ENCODE results near the gene DIP2C. TPM values are rescaled to one million over a fixed set of nuclear protein-coding genes. Genes with fewer than 3 reads are reported as not detected.
"Not testable (repeated sequence)": the region's sequence is repeated elsewhere in the genome, so short reads cannot be mapped to it uniquely, and the experiment has no call there.

DIP2C gene
- total RNA-seq, 1 experiment from 2014 or later = 8.1 TPM

DNA sequence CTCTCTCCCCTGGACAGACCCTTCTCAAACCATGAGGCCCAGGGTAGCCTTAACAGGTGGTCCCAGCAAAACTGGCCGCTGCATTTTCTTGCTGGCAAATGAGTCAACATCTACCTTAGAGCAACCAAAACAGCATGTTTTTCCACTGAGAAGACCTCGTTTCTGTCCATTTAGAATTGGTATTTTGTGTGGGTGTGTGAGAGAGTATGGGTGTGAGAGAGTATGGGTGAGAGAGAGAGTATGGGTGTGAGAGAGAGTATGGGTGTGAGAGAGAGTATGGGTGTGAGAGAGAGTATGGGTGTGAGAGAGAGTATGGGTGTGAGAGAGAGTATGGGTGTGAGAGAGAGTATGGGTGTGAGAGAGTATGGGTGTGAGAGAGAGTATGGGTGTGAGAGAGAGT is 157.1 kb downstream of the DIP2C start:
- in situ Hi-C loops (cut with HindIII; ENCODE audit: low pct_unique_long_range_greater_than_20kb, low sequenced_read_pairs); DNase-seq (ENCODE audit: low read depth, low spot score): not testable (repeated sequence)

DNA sequence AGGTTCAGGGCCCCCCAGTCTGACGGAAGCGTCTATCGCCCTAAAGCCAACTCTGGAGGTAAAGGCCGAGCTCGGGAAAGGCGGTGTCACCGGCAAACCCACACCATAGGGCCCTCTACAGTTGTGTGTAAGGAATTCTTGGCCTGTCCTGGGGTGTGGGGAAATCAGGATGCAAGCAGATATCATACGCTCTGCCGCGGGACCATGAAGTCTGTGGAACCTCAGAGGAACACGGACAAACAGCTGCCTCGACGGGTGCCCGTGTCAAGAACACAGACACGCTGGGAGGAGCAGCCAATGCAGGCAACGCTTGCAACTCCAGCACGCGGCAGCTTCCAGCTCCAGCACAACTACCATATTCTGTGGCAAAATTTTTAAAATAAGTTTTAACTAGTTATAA is 157.9 kb downstream of the DIP2C start:
- in situ Hi-C loops (cut with HindIII; ENCODE audit: low pct_unique_long_range_greater_than_20kb, low sequenced_read_pairs) = no loop called here
- no peak for DNase-seq (ENCODE audit: low read depth, low spot score)

DNA sequence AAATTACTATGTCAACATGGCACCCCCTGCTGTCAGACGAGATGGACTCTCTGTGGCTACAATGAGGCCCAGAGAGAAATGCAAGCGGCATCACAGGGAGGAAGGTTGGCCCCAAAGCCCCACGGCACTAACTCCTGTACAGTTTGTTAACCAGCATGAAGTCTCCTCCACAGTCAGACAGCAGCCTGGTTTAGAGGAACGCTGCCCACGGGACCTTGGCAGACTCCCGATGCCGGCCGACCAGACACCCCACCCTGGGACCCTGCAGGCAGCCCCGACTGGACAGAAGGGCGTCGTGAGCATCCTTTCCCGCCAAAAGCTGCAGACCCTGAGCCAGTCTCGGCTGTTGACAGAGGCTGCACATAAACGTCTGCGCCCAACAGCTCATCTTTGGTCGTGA is 158.8 kb downstream of the DIP2C start:
- no peak for DNase-seq (ENCODE audit: low read depth, low spot score)
- in situ Hi-C loops (cut with HindIII; ENCODE audit: low pct_unique_long_range_greater_than_20kb, low sequenced_read_pairs) = no loop called here

- in situ Hi-C loops (cut with HindIII; ENCODE audit: low pct_unique_long_range_greater_than_20kb, low sequenced_read_pairs) = no loop called here
- no peak for DNase-seq (ENCODE audit: low read depth, low spot score)
Observed at GRCh38 chr10:529468-530230, 159.8 kb downstream of the DIP2C start.

- DNase-seq (ENCODE audit: low read depth, low spot score) = no peak
Observed at GRCh38 chr10:528173-529165, 161.0 kb downstream of the DIP2C start.

GRCh38 chr10:527416-527815 is 162.1 kb downstream of the DIP2C start:
- no peak for DNase-seq (ENCODE audit: low read depth, low spot score)
- in situ Hi-C loops (cut with HindIII; ENCODE audit: low pct_unique_long_range_greater_than_20kb, low sequenced_read_pairs) = no loop called here

More at GRCh38 chr10:528173-529165, 161.0 kb downstream of the DIP2C start:
- in situ Hi-C loops (cut with HindIII; ENCODE audit: low pct_unique_long_range_greater_than_20kb, low sequenced_read_pairs) = no loop called here

GRCh38 chr10:526651-527312 is 162.7 kb downstream of the DIP2C start:
- DNase-seq (ENCODE audit: low read depth, low spot score) = no peak
- in situ Hi-C loops (cut with HindIII; ENCODE audit: low pct_unique_long_range_greater_than_20kb, low sequenced_read_pairs) = no loop called here

DNA sequence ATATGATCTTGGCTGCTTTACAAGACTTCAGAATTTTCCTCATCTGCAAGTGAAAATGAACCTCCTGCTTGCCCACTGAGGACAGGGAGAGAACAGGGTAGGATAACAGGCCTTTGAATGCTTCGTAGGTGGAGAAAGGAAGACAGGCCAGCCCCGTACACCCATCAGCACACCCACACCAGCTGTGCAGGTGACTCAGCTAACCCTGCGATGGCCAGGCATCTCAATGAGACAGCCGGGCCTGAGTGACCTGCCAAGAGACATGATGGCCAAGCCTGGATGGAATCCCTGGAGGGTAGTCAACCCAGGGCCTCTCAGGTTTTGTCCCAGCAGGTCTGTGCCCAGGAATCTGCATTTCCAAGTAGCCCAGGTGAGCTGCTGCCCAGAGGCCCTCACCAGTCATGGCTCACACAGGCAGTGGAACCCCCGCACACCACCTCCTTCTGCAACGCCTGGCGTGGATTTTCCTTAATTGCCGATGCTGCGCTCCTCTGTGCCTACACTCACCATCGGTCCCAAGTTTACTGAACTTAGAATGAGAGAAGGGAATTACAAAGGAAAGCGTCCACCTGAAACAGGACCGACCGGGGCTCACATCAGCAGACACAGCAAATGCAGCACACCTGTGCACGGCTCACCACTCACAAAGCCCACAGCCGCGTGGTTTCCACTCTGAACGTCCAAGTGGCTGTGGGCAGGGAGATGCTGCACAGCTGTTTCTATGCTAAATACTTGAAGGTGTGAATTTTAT is 163.7 kb downstream of the DIP2C start:
- no peak for DNase-seq (ENCODE audit: low read depth, low spot score)
- in situ Hi-C loops (cut with HindIII; ENCODE audit: low pct_unique_long_range_greater_than_20kb, low sequenced_read_pairs) = no loop called here

DNA sequence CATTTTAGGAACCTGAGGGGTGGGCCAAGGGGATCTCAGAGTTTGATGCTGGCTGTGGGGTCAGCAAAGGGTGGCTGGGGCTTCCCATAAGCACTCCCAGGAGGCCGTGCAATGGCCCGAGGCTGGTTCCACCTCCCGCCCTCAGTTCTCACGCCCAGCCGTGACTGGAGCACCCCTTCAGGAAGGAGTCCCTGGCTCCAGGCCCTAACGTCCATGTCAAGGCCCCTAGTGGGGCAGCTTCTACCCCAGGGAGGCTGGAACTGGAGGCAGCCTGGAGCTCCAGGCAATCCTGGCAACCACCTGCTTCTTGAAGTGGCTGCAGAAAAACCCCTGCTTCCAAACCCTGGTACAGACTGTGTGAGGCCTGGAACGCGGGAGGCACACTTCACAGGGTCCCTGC is 165.5 kb downstream of the DIP2C start:
- no peak for DNase-seq (ENCODE audit: low read depth, low spot score)
- in situ Hi-C loops (cut with HindIII; ENCODE audit: low pct_unique_long_range_greater_than_20kb, low sequenced_read_pairs) = no loop called here

- in situ Hi-C loops (cut with HindIII; ENCODE audit: low pct_unique_long_range_greater_than_20kb, low sequenced_read_pairs) = no loop called here
- no peak for DNase-seq (ENCODE audit: low read depth, low spot score)
Observed at GRCh38 chr10:522350-522749, 167.1 kb downstream of the DIP2C start.

GRCh38 chr10:521261-522250 is 167.9 kb downstream of the DIP2C start:
- DNase-seq (ENCODE audit: low read depth, low spot score) = no peak
- in situ Hi-C loops (cut with HindIII; ENCODE audit: low pct_unique_long_range_greater_than_20kb, low sequenced_read_pairs) = no loop called here

DNA sequence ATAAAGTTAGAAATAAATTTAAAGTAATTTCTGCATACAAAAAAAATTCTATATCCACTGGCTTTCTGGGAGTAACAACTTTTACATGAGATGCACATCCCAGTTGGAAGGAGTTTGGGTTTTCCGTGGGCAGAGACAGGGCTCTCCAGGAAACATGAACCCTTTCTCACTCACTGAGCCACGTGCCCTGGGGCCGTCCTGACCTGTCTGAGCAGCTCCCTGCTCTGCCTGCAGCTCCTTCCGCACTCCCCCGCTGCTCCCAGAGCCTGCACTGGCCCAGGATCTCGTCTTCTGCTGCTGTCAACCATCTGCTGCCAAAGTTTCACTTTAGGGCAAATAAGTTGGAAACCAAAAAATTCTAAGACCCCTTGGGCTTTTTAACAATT is 169.1 kb downstream of the DIP2C start:
- DNase-seq (ENCODE audit: low read depth, low spot score) = no peak
- in situ Hi-C loops (cut with HindIII; ENCODE audit: low pct_unique_long_range_greater_than_20kb, low sequenced_read_pairs) = no loop called here

- in situ Hi-C loops (cut with HindIII; ENCODE audit: low pct_unique_long_range_greater_than_20kb, low sequenced_read_pairs) = no loop called here
- no peak for DNase-seq (ENCODE audit: low read depth, low spot score)
Observed at GRCh38 chr10:519716-520401, 169.6 kb downstream of the DIP2C start.

- no peak for DNase-seq (ENCODE audit: low read depth, low spot score)
- in situ Hi-C loops (cut with HindIII; ENCODE audit: low pct_unique_long_range_greater_than_20kb, low sequenced_read_pairs) = no loop called here
Observed at GRCh38 chr10:519055-519715, 170.3 kb downstream of the DIP2C start.

DNA sequence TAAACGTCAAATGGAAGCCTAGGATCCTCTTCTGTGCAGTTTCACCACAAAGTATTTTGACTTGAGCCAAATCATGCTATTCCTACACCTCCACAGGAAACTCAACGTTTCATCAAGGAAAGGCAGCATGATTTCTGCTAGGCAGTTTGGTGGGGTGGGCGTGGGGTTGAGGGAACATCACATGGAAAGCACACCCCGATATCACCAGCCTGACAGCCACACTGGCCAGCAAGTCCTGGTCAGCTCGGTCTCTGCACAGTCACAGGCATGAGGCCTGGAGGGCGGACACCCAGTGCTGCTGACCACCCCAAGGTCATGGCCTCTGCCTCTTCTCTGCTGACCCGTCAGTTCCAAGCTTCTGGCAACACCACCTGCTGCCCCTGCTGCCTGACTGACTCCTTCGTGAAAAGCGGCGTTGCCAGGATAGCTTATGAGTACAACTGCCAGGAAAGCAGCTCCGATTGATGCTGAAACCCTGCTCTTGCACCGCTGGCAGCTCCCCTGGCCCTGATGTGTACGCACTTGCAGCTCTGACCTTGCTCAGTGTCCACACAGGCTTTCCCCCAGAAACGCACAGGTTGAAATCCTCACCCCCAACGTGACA is 171.5 kb downstream of the DIP2C start:
- DNase-seq (ENCODE audit: low read depth, low spot score) = no peak
- in situ Hi-C loops (cut with HindIII; ENCODE audit: low pct_unique_long_range_greater_than_20kb, low sequenced_read_pairs) = no loop called here

Measured in SK-MEL-5 (cell line).